Measurements from ENCODE around the gene ZC3H12D.

Gene ZC3H12D

DNA sequence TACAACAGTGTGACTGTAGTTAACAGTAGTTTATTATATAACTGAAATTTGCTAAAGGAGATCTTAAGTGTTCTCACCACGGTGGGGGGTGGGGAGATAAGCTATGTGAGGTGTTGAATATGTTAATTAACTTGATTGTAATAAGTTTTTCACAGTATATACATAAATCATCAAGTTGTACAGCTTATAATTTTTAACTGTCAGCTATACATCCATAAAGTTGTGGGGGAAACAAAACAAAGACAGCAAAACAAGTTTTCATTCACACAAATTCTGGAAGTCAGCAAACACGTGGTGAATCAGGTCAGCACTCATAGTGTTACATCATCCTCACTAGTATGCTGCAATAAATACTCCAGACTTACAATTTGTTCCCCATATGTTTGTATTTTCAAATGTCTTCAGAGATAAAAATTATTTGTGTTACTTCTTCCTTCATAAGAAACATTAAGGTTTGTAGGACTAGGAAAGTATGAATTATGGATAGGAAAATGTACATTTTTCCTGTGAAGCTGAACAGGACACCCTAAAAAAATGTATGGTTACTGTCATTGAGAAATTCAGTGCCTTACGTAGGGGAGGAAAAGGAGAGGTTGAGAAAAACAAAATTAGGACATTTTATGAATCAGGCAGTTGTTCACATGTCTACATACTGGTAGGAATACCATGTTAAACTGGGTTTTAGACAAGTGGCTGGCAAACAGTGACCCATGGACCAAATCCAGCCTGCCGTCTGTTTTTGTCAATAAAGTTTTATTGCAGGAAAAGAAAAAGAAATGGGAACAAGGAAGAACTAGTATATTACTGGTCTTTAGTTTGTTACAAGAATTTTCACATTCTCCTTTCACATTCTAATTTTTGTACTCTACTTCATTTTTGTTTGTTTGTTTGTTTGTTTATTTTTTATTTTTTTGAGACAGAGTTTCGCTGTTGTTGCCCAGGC is 78.7 kb downstream of the ZC3H12D start:
- no peak for DNase-seq

GRCh38 chr6:149403534-149403933 is 81.3 kb downstream of the ZC3H12D start:
- DNase-seq = no peak

GRCh38 chr6:149400050-149400449 is 84.8 kb downstream of the ZC3H12D start, which contains the start of gene SUMO4:
SUMO4 (plus strand) TSS chr6:149400262; CDS start chr6:149400392, 130 bp downstream.
- DNase-seq = no peak

GRCh38 chr6:149397384-149397783 is 87.4 kb downstream of the ZC3H12D start:
- DNase-seq = no peak
